ENCODE data around the gene TMEM236.

DNA sequence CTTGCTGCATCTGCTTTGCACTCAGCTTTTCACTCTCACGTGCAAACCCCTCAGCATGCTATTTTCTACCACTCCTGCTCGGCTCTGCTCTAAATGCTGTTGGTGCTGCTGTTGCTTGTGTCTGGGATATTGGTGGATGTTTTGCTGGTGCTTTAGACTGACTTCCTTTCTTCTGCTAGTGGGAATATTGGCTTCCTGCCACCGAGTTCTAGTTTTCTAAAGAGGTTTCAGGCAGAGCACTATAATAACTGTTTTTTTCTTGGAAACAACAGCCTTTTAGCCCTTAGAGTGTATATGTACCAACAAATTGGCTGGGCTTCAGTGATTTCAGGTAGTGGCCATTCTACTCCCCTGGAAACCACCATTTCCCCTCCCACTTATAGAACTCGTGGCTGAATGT lies 27.8 kb downstream of the TMEM236 start:
- TF ChIP-seq, protein P1, sequence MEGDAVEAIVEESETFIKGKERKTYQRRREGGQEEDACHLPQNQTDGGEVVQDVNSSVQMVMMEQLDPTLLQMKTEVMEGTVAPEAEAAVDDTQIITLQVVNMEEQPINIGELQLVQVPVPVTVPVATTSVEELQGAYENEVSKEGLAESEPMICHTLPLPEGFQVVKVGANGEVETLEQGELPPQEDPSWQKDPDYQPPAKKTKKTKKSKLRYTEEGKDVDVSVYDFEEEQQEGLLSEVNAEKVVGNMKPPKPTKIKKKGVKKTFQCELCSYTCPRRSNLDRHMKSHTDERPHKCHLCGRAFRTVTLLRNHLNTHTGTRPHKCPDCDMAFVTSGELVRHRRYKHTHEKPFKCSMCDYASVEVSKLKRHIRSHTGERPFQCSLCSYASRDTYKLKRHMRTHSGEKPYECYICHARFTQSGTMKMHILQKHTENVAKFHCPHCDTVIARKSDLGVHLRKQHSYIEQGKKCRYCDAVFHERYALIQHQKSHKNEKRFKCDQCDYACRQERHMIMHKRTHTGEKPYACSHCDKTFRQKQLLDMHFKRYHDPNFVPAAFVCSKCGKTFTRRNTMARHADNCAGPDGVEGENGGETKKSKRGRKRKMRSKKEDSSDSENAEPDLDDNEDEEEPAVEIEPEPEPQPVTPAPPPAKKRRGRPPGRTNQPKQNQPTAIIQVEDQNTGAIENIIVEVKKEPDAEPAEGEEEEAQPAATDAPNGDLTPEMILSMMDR (conservative IDR thresholded peaks at IDR 0.05; ENCODE audit: low read length), result no peak
- no peak for TF ChIP-seq EZH2phosphoT487 (IDR thresholded peaks at IDR 0.05; ENCODE audit: borderline replicate concordance)

All from Loucy (cell line).